PC-9 (cell line): ENCODE measurements around the gene DUSP22. TPM values are rescaled to one million over a fixed set of nuclear protein-coding genes. Genes with fewer than 3 reads are reported as not detected.

Experiments used
- BruUV-seq: library from RNA; stranded (reverse); fragments of 400-500 nt; replicated peaks from 2 replicates; lab custom pipeline; 2021; lab: Mats Ljungman, UMichigan
- CTCF ChIA-PET: fragments of 300-600 bp; sonication (Branson Sonifier 250); formaldehyde crosslinking; loops from one replicate; lab custom pipeline; 2022; ENCODE audit warnings: antibody characterized with exemption; lab: Charles Lee
- POLR2A ChIA-PET: fragments of 300-600 bp; sonication (Branson Sonifier 250); formaldehyde crosslinking; loops from one replicate; lab custom pipeline; 2022; ENCODE audit warnings: antibody characterized with exemption; ENCODE audit not compliant: unreplicated experiment; lab: Charles Lee
- DNase-seq, 2 experiments: peaks; one replicate each; pipeline versions ENCODE4 v3.0.0 to v3.0.0-alpha.2; 2015 to 2022; ENCODE audit warnings: mixed read lengths in 1 of 2
- H2AFZ ChIP-seq: fragments of 200-600 bp; sonication (generic); 2 replicates; pipeline ENCODE4 v1.8.1; 2017; ENCODE audit warnings: antibody characterized with exemption
- H3F3A ChIP-seq: fragments of 200-600 bp; sonication (generic); 2 replicates; pipeline ENCODE4 v1.8.1; 2017; ENCODE audit warnings: antibody characterized with exemption, mild to moderate bottlenecking, low read depth; ENCODE audit not compliant: insufficient read depth
- H3K27ac ChIP-seq: fragments of 200-600 bp; sonication (generic); 2 replicates; pipeline ENCODE4 v1.6.1; 2016; ENCODE audit warnings: mixed run types
- H3K27me3 ChIP-seq: fragments of 200-600 bp; sonication (generic); 2 replicates; pipeline ENCODE4 v1.6.1; 2016; ENCODE audit warnings: low read depth, mixed run types; ENCODE audit not compliant: insufficient read depth
- H3K36me3 ChIP-seq: fragments of 200-600 bp; sonication (generic); 2 replicates; pipeline ENCODE4 v1.6.1; 2016; ENCODE audit warnings: low read depth, mixed run types
- H3K4me1 ChIP-seq: fragments of 200-600 bp; sonication (generic); replicated peaks from 2 replicates; pipeline ENCODE4 v1.6.1; 2016; ENCODE audit warnings: mixed run types; ENCODE audit not compliant: insufficient read depth
- H3K4me2 ChIP-seq: fragments of 200-600 bp; sonication (generic); 2 replicates; pipeline ENCODE4 v1.6.1; 2017; ENCODE audit warnings: mixed run types
- H3K4me3 ChIP-seq: fragments of 200-600 bp; sonication (generic); 2 replicates; pipeline ENCODE4 v1.6.1; 2016; ENCODE audit warnings: mixed run types
- H3K79me2 ChIP-seq: fragments of 200-600 bp; sonication (generic); 2 replicates; pipeline ENCODE4 v1.6.1; 2017; ENCODE audit warnings: low read depth, mixed run types
- H3K9me2 ChIP-seq: fragments of 200-600 bp; sonication (generic); 2 replicates; pipeline ENCODE4 v1.8.1; 2017; ENCODE audit warnings: mild to moderate bottlenecking; ENCODE audit not compliant: insufficient read depth
- H3K9me3 ChIP-seq: fragments of 200-600 bp; sonication (generic); 2 replicates; pipeline ENCODE4 v1.8.1; 2016; ENCODE audit warnings: low read depth; ENCODE audit not compliant: insufficient read depth
- H4K20me1 ChIP-seq: fragments of 200-600 bp; sonication (generic); 2 replicates; pipeline ENCODE4 v1.8.1; 2017; ENCODE audit not compliant: insufficient read depth
- EZH2 ChIP-seq: fragments of 200-600 bp; sonication (generic); IDR thresholded peaks from 2 replicates; pipeline ENCODE4 v1.8.0; 2017; ENCODE audit warnings: antibody characterized with exemption, low read depth
- intact Hi-C: fragments of 100-400 bp; cut with micrococcal nuclease; formaldehyde crosslinking; loops from one replicate; pipeline ENCODE4 v1.10.0; 2022; ENCODE audit not compliant: unreplicated experiment
- total RNA-seq: library from RNA; stranded (reverse); gene quantifications from 2 replicates; pipeline ENCODE4 v1.2.3, GENCODE V29; 2021
- TF ChIP-seq, protein P1 (sequence below): fragments of 200-600 bp; sonication (generic); conservative IDR thresholded peaks from 2 replicates; pipeline ENCODE4 v1.6.1; 2017; ENCODE audit warnings: mixed run types, antibody characterized with exemption, mild to moderate bottlenecking, moderate library complexity

The DUSP22 gene
- total RNA-seq, 1 experiment from 2014 or later: 25.5 TPM

DNA sequence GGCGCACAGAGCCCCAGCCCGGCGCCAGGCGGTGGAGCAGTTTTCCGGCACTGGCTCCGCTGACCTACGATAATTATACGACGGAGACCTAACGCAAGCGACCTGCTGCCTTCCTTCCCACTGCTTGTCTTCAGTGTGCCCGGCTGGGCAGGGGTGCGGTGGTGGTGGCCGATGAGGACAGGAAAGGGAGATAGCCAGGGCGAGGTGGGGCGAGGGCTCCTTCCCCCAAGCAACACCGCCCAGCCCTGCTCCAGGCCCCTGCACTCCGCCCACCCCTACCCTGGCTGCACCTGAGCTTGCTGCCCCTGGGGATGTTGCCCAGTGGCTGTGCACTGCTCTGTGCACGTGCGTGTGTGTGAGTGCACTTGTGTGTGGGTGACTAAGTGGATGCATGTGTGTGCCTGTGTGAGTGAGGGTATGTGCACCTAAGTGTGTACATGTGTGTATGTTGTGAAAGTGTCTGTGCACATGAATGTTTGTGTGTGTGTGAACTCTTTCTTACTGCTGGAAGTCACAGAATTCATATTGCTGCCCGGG, 56.6 kb downstream of the DUSP22 start:
- no peaks in the 10 kb centered on the region for H3K9me2 ChIP-seq
- no peaks in the 10 kb centered on the region for H3F3A ChIP-seq
- no peak overlapping the region for H3K27ac ChIP-seq
- H3K9me3 ChIP-seq: no peaks in the 10 kb centered on the region
- no peaks in the 10 kb centered on the region for H3K4me1 ChIP-seq
- CTCF ChIA-PET: no interaction called here
- no peaks in the 10 kb centered on the region; the same call in 1 of the 2 replicates for H4K20me1 ChIP-seq
- H3K4me2 ChIP-seq: no peak overlapping the region
- H3K79me2 ChIP-seq: no peaks in the 10 kb centered on the region
- BruUV-seq: no TSS peak
- POLR2A ChIA-PET: no interaction called here
- H3K36me3 ChIP-seq: no peaks in the 10 kb centered on the region
- TF ChIP-seq, protein P1, sequence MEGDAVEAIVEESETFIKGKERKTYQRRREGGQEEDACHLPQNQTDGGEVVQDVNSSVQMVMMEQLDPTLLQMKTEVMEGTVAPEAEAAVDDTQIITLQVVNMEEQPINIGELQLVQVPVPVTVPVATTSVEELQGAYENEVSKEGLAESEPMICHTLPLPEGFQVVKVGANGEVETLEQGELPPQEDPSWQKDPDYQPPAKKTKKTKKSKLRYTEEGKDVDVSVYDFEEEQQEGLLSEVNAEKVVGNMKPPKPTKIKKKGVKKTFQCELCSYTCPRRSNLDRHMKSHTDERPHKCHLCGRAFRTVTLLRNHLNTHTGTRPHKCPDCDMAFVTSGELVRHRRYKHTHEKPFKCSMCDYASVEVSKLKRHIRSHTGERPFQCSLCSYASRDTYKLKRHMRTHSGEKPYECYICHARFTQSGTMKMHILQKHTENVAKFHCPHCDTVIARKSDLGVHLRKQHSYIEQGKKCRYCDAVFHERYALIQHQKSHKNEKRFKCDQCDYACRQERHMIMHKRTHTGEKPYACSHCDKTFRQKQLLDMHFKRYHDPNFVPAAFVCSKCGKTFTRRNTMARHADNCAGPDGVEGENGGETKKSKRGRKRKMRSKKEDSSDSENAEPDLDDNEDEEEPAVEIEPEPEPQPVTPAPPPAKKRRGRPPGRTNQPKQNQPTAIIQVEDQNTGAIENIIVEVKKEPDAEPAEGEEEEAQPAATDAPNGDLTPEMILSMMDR: no peak
- TF ChIP-seq EZH2: no peak
- H2AFZ ChIP-seq: no peak overlapping the region
- peaks cover 99% of the 10 kb centered on the region for H3K27me3 ChIP-seq
- H3K4me3 ChIP-seq: no peak overlapping the region
- intact Hi-C loops: no loop called here
- DNase-seq: no peak

- no TSS peak for BruUV-seq
- Histone ChIP-seq H3K27ac (no peak overlapping the region), H3K4me3 (no peak overlapping the region), H3K27me3 (peaks cover 99% of the 10 kb centered on the region), H3K9me2 (no peaks in the 10 kb centered on the region), H3K79me2 (no peaks in the 10 kb centered on the region), H3F3A (no peaks in the 10 kb centered on the region), H3K9me3 (no peaks in the 10 kb centered on the region), H4K20me1 (no peaks in the 10 kb centered on the region; the same call in 1 of the 2 replicates), H2AFZ (no peak overlapping the region), H3K4me1 (no peaks in the 10 kb centered on the region), H3K36me3 (no peaks in the 10 kb centered on the region), H3K4me2 (no peak overlapping the region)
- no peak for TF ChIP-seq EZH2
- TF ChIP-seq, protein P1: no peak
- DNase-seq: no peak
- CTCF ChIA-PET: no interaction called here
- POLR2A ChIA-PET: no interaction called here
- intact Hi-C loops: no loop called here
Measured at GRCh38 chr6:349491-349921, 57.2 kb downstream of the DUSP22 start.

DNA sequence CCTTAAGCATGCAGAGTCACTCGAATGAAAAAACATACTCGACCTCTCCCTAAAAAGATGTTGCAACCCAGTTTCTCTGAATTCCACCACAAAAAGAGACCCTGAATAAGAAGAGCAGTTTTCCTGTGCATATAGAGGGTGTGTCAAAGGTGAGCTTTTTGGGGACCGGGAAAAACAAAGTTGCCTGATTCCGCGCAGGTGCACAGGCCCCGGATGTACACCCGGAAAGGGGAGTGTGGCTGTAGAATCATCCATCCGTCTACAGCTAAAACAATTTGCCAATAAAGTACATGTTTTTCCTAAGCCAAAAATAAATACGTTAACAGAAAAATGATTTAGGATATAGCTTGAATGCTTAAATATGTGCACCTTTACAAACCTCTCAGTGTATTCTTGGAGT, 58.1 kb downstream of the DUSP22 start:
- Histone ChIP-seq H3K79me2 (no peaks in the 10 kb centered on the region), H3F3A (no peaks in the 10 kb centered on the region), H3K4me3 (no peak overlapping the region), H3K9me3 (no peaks in the 10 kb centered on the region), H3K9me2 (no peaks in the 10 kb centered on the region), H3K27ac (no peak overlapping the region), H4K20me1 (no peaks in the 10 kb centered on the region), H3K36me3 (no peaks in the 10 kb centered on the region), H3K4me1 (no peaks in the 10 kb centered on the region), H3K4me2 (no peak overlapping the region), H3K27me3 (peaks cover 100% of the 10 kb centered on the region), H2AFZ (no peak overlapping the region)
- TF ChIP-seq, protein P1: no peak
- no peak for TF ChIP-seq EZH2
- CTCF ChIA-PET: no interaction called here
- no TSS peak for BruUV-seq
- DNase-seq: no peak
- intact Hi-C loops: no loop called here
- POLR2A ChIA-PET: no interaction called here
